Measurements from ENCODE around the gene BCAS1. TPM values are rescaled to one million over a fixed set of nuclear protein-coding genes. Genes with fewer than 3 reads are reported as not detected.

BCAS1 gene
- total and polyA plus RNA-seq, 10 of the 15 experiments (the other 5 are each of a cell fraction or from before 2014, with no cell fraction given), result 0.21 to 1.4 (median 0.55) TPM

DNA sequence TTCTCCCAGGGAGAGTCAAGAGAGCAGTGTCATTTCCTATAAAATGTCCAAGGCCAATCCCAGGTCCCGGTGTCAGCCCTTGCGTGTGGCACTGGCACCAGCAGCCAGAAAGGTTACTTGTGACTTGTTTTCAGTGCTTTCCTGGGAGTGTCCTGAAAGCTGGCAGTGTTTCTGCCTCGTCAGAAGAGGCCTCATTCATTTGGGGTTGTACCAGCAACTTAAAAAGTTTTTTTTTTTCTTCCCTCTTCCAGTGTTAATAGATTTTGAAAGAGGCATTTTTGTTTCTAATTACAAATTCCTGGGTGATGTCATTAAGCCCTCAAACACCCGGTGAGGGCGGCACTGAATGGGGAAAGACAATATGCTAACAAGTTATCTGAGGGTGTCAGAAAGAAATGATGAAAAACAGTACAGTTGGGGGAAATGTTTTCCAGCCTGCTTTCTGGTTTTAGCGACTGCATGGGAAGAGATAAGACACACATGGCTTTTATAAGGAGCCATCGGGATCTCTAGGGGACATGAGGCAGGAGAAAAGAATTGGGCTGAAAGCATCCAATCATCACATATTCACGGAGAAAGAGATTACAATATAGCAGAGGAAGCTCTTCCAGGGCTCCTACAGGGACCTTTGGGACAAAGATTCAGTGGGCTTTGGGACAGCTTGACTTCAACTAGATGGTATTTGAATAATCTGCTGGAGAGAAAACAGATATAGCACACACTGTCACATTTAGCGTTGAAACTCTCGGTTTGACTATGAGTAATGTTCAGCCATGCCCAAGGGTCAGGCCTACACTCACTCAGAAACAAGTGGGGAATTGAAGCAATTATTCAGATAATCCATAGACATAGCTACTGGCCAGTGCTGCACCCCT, 153.0 kb downstream of the BCAS1 start:
- DNase-seq (ENCODE audit: low read depth, low spot score) (peak; percentile 93), ATAC-seq (peak; percentile 80), FAIRE-seq (peak; percentile 84)
- Histone ChIP-seq H3K9me3 (replicated peaks; ENCODE audit: control insufficient read depth, insufficient read depth, low read length) (no peaks in the 10 kb centered on the region; the same call in 2 of the 3 replicates), H3K9ac (ENCODE audit: control insufficient read depth, insufficient read depth, low read length) (peak overlapping the region; percentile 79), H3K27ac (ENCODE audit: control insufficient read depth, insufficient read depth) (peak overlapping the region; percentile 97), H3K4me3 (peak overlapping the region; percentile 16; the same call in 1 of the 2 replicates), H3K79me2 (ENCODE audit: control insufficient read depth, insufficient read depth, low read length) (0 out of 2 replicates have a peak, but pooled peaks cover 2% of the 10 kb centered on the region), H2AFZ (ENCODE audit: control insufficient read depth, low read depth, low read length) (peak overlapping the region; percentile 39; the same call in 1 of the 2 replicates), H3K27me3 (replicated peaks in 1 of 2; ENCODE audit: control insufficient read depth in 2 of 2, insufficient read depth in 2 of 2, low read length in 1 of 2) (no peaks in the 10 kb centered on the region), H3K4me2 (ENCODE audit: control insufficient read depth, insufficient read depth) (peak overlapping the region; percentile 75), H4K20me1 (ENCODE audit: control insufficient read depth, insufficient read depth) (no peaks in the 10 kb centered on the region), H3K4me1 (ENCODE audit: control insufficient read depth, insufficient read depth, low read length) (peaks cover 41% of the 10 kb centered on the region), H3K36me3 (ENCODE audit: control insufficient read depth in 2 of 2, insufficient read depth in 2 of 2, low read length in 1 of 2) (no peaks in the 10 kb centered on the region)
- in situ Hi-C loops (cut with MboI), result no loop called here
- BruUV-seq (replicated peaks), result TSS peak; percentile 55
- SMC1A ChIA-PET (ENCODE audit: uncharacterized antibody, unreplicated experiment), result interaction anchor here (0.7 to 6.3 kb wide), 35 partner anchors 14 to 918 kb away, joined by 3 to 384 read pairs (median 7); no protein-coding TSS in a partner anchor
- CTCF ChIA-PET, result interaction anchor here (0.6 to 5.9 kb wide), 30 partner anchors 11 to 505 kb away, joined by 3 to 258 read pairs (median 5); no protein-coding TSS in a partner anchor
- intact Hi-C loops (cut with micrococcal nuclease; ENCODE audit: unreplicated experiment), result loop anchor here (5.0 kb wide), 3 partner anchors 165 to 260 kb away; no protein-coding TSS in a partner anchor
- RAD21 ChIA-PET (ENCODE audit: unreplicated experiment), result interaction anchor here (0.8 to 13.5 kb wide), 23 partner anchors 8 to 338 kb away, joined by 3 to 394 read pairs (median 6); no protein-coding TSS in a partner anchor
- POLR2A ChIA-PET, result interaction anchor here (0.6 to 3.6 kb wide), 16 partner anchors 9 to 338 kb away, joined by 3 to 29 read pairs (median 7); no protein-coding TSS in a partner anchor
- WGBS (ENCODE audit: insufficient coverage, insufficient replicate concordance, low lambda C conversion rate, missing lambda C conversion rate), result 3% methylated on average over 10 of the region's 10 CpGs
- TF ChIP-seq NFYA (IDR thresholded peaks at IDR 0.05; ENCODE audit: borderline replicate concordance, low read depth, low read length), result no peak
- TF ChIP-seq TAF1 (IDR thresholded peaks at IDR 0.05; ENCODE audit: borderline replicate concordance, low read depth, low read length), result no peak
- no peak for TF ChIP-seq CHD4 (IDR thresholded peaks at IDR 0.05)
- TF ChIP-seq BACH1 (IDR thresholded peaks at IDR 0.05; ENCODE audit: borderline replicate concordance), result no peak; the same call in 1 of the 2 replicates
- 0 out of 3 replicates have a peak, but pooled peaks of 1 of the 2 experiments have one; percentile 8 for TF ChIP-seq EGR1 (IDR thresholded peaks at IDR 0.05; ENCODE audit: borderline replicate concordance in 1 of 2, low read depth in 2 of 2, low read length in 2 of 2)
- peak; percentile 51; the same call in 1 of the 2 replicates for TF ChIP-seq BMI1 (IDR thresholded peaks at IDR 0.05; ENCODE audit: borderline replicate concordance)
- TF ChIP-seq ELK1 (IDR thresholded peaks at IDR 0.05; ENCODE audit: low read depth, low read length), result 0 out of 2 replicates have a peak, but pooled peaks have one; percentile 20
- peak; percentile 62; the same call in 1 of the 2 replicates for TF ChIP-seq YY1 (IDR thresholded peaks at IDR 0.05; ENCODE audit: low read depth, low read length)
- no peak for TF ChIP-seq ZNF622 (IDR thresholded peaks at IDR 0.05)
- TF ChIP-seq NFYB (IDR thresholded peaks at IDR 0.05; ENCODE audit: insufficient read depth, low read depth, low read length), result no peak
- TF ChIP-seq, protein P1, sequence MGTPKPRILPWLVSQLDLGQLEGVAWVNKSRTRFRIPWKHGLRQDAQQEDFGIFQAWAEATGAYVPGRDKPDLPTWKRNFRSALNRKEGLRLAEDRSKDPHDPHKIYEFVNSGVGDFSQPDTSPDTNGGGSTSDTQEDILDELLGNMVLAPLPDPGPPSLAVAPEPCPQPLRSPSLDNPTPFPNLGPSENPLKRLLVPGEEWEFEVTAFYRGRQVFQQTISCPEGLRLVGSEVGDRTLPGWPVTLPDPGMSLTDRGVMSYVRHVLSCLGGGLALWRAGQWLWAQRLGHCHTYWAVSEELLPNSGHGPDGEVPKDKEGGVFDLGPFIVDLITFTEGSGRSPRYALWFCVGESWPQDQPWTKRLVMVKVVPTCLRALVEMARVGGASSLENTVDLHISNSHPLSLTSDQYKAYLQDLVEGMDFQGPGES (IDR thresholded peaks at IDR 0.05), result no peak
- 0 out of 2 replicates have a peak, but pooled peaks have one; percentile 17 for TF ChIP-seq RB1 (IDR thresholded peaks at IDR 0.05; ENCODE audit: borderline replicate concordance)
- no peak for TF ChIP-seq NR2C2 (IDR thresholded peaks at IDR 0.05; ENCODE audit: borderline replicate concordance, control insufficient read depth, insufficient read length, low read depth)
- TF ChIP-seq EED (IDR thresholded peaks at IDR 0.05; ENCODE audit: low read depth), result peak; percentile 93
- TF ChIP-seq FOS (IDR thresholded peaks at IDR 0.05; ENCODE audit: borderline replicate concordance, extremely low read depth, insufficient read length), result no peak
- peak; percentile 81; the same call in 2 of the 3 replicates for TF ChIP-seq POU2F2 (IDR thresholded peaks at IDR 0.05; ENCODE audit: borderline replicate concordance, low read depth, low read length)
- TF ChIP-seq BRCA1 (IDR thresholded peaks at IDR 0.05; ENCODE audit: low read depth, low read length), result no peak
- TF ChIP-seq CREB1 (IDR thresholded peaks at IDR 0.05; ENCODE audit: low read depth), result 0 out of 2 replicates have a peak, but pooled peaks have one; percentile 46
- TF ChIP-seq ZZZ3 (IDR thresholded peaks at IDR 0.05; ENCODE audit: control insufficient read depth, insufficient read length, low read depth), result no peak
- no peak for TF ChIP-seq TCF3 (IDR thresholded peaks at IDR 0.05; ENCODE audit: borderline replicate concordance, insufficient read depth, low read depth, low read length)
